Upper lobe of left lung (tissue), 4 donors: ENCODE results near the gene NYNRIN.

Experiments
- POLR2A ChIP-seq, 4 donors: fragments of 450-650 bp; IDR thresholded peaks; one replicate each; pipeline ENCODE4 v1.5.1; 2016 to 2017; ENCODE audit warnings: antibody characterized with exemption in 4 of 4, mild to moderate bottlenecking in 2 of 4
- TF ChIP-seq, protein P1 (sequence below), 6 experiments: fragments of 450-650 bp in 4 of 6; fragments of 200-600 bp in 2 of 6; sonication (generic) in 2 of 6; IDR thresholded peaks; one replicate each; pipeline ENCODE4 v1.5.1; 2016 to 2019; ENCODE audit warnings: antibody characterized with exemption in 6 of 6

DNA sequence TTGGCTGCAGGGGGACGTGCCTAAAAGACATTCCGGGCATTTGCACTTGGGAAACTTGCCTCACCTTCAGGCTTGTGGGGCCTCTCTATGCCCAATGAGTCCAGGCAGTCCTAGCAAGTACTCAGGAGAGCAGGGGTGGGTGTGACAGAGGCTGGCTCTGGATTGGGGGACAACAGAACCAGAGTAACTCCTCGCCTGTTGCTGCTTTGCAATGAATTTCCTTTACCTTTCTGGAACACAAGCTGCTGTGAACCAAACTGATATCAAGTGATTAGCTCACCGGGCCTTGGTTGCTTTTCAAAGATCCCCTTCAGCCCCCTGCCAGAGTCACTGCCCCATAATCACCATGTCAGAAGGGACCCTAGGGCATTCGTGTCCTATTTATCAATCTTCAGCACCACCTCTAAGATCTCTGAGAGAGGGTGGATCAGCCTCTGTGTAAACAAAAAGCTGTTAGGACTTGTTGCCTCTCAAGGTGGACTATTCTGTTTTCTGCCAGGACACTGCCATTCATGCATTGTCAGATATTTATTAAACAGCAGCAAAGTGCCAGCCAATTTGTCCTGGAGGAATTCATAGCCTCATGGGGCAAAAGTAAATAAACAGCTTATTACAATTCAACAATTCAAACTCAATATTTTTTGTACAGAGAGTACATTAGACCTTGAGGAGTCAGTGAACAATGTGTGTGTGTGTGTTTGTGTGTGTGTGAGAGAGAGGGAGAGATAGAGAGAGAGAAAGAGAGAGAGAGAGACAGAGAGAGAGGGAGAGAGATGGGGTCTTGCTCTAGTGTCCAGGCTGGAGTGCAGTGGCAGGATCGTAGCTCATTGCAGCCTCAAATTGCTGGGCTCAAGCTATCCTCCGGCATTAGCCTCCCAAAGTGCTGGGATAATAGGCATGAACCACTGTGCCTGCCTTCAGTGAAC is 19.6 kb upstream of the NYNRIN start:
- TF ChIP-seq, protein P1, sequence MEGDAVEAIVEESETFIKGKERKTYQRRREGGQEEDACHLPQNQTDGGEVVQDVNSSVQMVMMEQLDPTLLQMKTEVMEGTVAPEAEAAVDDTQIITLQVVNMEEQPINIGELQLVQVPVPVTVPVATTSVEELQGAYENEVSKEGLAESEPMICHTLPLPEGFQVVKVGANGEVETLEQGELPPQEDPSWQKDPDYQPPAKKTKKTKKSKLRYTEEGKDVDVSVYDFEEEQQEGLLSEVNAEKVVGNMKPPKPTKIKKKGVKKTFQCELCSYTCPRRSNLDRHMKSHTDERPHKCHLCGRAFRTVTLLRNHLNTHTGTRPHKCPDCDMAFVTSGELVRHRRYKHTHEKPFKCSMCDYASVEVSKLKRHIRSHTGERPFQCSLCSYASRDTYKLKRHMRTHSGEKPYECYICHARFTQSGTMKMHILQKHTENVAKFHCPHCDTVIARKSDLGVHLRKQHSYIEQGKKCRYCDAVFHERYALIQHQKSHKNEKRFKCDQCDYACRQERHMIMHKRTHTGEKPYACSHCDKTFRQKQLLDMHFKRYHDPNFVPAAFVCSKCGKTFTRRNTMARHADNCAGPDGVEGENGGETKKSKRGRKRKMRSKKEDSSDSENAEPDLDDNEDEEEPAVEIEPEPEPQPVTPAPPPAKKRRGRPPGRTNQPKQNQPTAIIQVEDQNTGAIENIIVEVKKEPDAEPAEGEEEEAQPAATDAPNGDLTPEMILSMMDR (IDR thresholded peaks at IDR 0.05) = no peak
- no peak for TF ChIP-seq POLR2A (IDR thresholded peaks at IDR 0.05)
